HepG2 (cell line): Measurements from ENCODE around the gene RAP1A. TPM values are rescaled to one million over a fixed set of nuclear protein-coding genes. Genes with fewer than 3 reads are reported as not detected.

Experiments
- ATAC-seq: fragments of 200-7000 bp; cut with Tn5 transposase; 3 replicates; pipeline ENCODE4 v1.9.1; 2020; ENCODE audit warnings: mild to moderate bottlenecking, moderate library complexity
- BruUV-seq: library from RNA; stranded (reverse); fragments of 400-500 nt; replicated peaks from 2 replicates; lab custom pipeline; 2021; lab: Mats Ljungman, UMichigan
- CTCF ChIA-PET: fragments of 300-600 bp; formaldehyde crosslinking; extraction: SDS; loops from one replicate; lab custom pipeline; 2021; ENCODE audit warnings: low total read pairs, inconsistent platforms, low intra/inter-chr PET ratio; lab: Yijun Ruan, JAX
- POLR2A ChIA-PET: fragments of 350-600 bp; sonication (Branson Sonifier 250); formaldehyde crosslinking; loops from one replicate; lab custom pipeline; 2020; ENCODE audit warnings: antibody characterized with exemption, inconsistent platforms; lab: Yijun Ruan, JAX
- DNase-seq: peaks from one replicate; pipeline ENCODE4 v3.0.0-alpha.2; 2015; ENCODE audit warnings: low spot score
- FAIRE-seq: peaks from 3 replicates; lab custom pipeline; 2011; peaks lifted over from hg19 to GRCh38; lab: Jason Lieb, UNC
- H2AFZ ChIP-seq: one replicate; pipeline ENCODE4 v1.6.1; 2011; ENCODE audit warnings: low read length, inconsistent platforms
- H3K27ac ChIP-seq: fragments of 300-600 bp; 3 replicates; pipeline ENCODE4 v1.8.0; 2011; ENCODE audit warnings: mixed run types, mild to moderate bottlenecking, mixed read lengths, low read length, inconsistent platforms; ENCODE audit not compliant: insufficient read depth; ENCODE audit errors: extremely low read length
- H3K27me3 ChIP-seq, 2 experiments: fragments of 200-600 bp in 1 of 2; 2 replicates in 1 of 2; 3 replicates in 1 of 2; pipeline versions ENCODE4 v1.6.0 to v1.8.0; 2011; ENCODE audit warnings: low read length in 2 of 2, mild to moderate bottlenecking in 2 of 2, moderate library complexity in 2 of 2, inconsistent platforms in 1 of 2; ENCODE audit not compliant: insufficient read depth in 2 of 2, control insufficient read depth in 1 of 2
- H3K36me3 ChIP-seq, 2 experiments: fragments of 200-600 bp in 1 of 2; replicated peaks in 1 of 2; 2 replicates in 1 of 2; 3 replicates in 1 of 2; pipeline versions ENCODE4 v1.5.1 to v1.8.0; 2011; ENCODE audit warnings: low read length in 2 of 2, inconsistent platforms in 1 of 2; ENCODE audit not compliant: insufficient read depth in 2 of 2, control insufficient read depth in 1 of 2
- H3K4me1 ChIP-seq: 2 replicates; pipeline ENCODE4 v1.5.1; 2012; ENCODE audit warnings: low read length, inconsistent platforms; ENCODE audit not compliant: insufficient read depth
- H3K4me2 ChIP-seq: 2 replicates; pipeline ENCODE4 v1.6.0; 2011; ENCODE audit warnings: low read depth, low read length, inconsistent platforms
- H3K4me3 ChIP-seq, 3 experiments: fragments of 200-600 bp in 1 of 3; sonication (generic), shearing (Covaris generic) in 1 of 3; replicated peaks in 1 of 3; 2 replicates each; pipeline ENCODE4 v1.5.1; 2011 to 2016; ENCODE audit warnings: low read length in 3 of 3, inconsistent platforms in 2 of 3, low read depth in 2 of 3, mild to moderate bottlenecking in 2 of 3, control low read depth in 1 of 3, mixed read lengths in 1 of 3; ENCODE audit not compliant: insufficient read depth in 1 of 3
- H3K79me2 ChIP-seq: one replicate; pipeline ENCODE4 v1.6.1; 2011; ENCODE audit warnings: low read length, inconsistent platforms; ENCODE audit not compliant: insufficient read depth
- H3K9ac ChIP-seq: 2 replicates; pipeline ENCODE4 v1.6.0; 2011; ENCODE audit warnings: mild to moderate bottlenecking, low read depth, low read length, inconsistent platforms; ENCODE audit not compliant: insufficient read depth
- H3K9me3 ChIP-seq: 2 replicates; pipeline ENCODE4 v1.5.1; 2012; ENCODE audit warnings: mild to moderate bottlenecking, low read length
- H4K20me1 ChIP-seq: 2 replicates; pipeline ENCODE4 v1.6.0; 2011; ENCODE audit warnings: inconsistent platforms, mild to moderate bottlenecking, low read length, moderate library complexity; ENCODE audit not compliant: insufficient read depth
- PRDM4 ChIP-seq: sonication (generic); formaldehyde crosslinking; IDR thresholded peaks from 2 replicates; pipeline ENCODE4 v1.9.0; 2021; ENCODE audit warnings: missing genetic modification reagents, borderline replicate concordance
- TEAD2 ChIP-seq: sonication (generic); formaldehyde crosslinking; IDR thresholded peaks from 2 replicates; pipeline ENCODE4 v1.9.0; 2021; ENCODE audit warnings: missing genetic modification reagents
- THYN1 ChIP-seq: sonication (generic); formaldehyde crosslinking; IDR thresholded peaks from 2 replicates; pipeline ENCODE4 v1.8.1; 2023; ENCODE audit warnings: low read depth, mild to moderate bottlenecking, moderate library complexity, missing genetic modification reagents, borderline replicate concordance
- ZNF224 ChIP-seq: sonication (generic); formaldehyde crosslinking; IDR thresholded peaks from 2 replicates; pipeline ENCODE4 v1.5.0; 2020; ENCODE audit warnings: mild to moderate bottlenecking, missing genetic modification reagents
- ZNF496 ChIP-seq: sonication (generic); formaldehyde crosslinking; IDR thresholded peaks from 2 replicates; pipeline ENCODE4 v1.8.1; 2023; ENCODE audit warnings: mild to moderate bottlenecking, moderate library complexity, missing genetic modification reagents; ENCODE audit not compliant: insufficient replicate concordance
- ZNF7 ChIP-seq: IDR thresholded peaks from 2 replicates; pipeline ENCODE4 v1.6.1; 2016; ENCODE audit warnings: missing biosample characterization, missing genetic modification reagents
- ZNF780A ChIP-seq: sonication (generic); formaldehyde crosslinking; IDR thresholded peaks from 2 replicates; pipeline ENCODE4 v1.8.0; 2022; ENCODE audit warnings: mild to moderate bottlenecking, missing genetic modification reagents, moderate library complexity
- WGBS: methylation state at CpG from one replicate; pipeline ENCODE4 v1.1.6; 2017; ENCODE audit warnings: low lambda C conversion rate; 5-methylcytosine and 5-hydroxymethylcytosine counted together
- in situ Hi-C: cut with HindIII; loops from 2 replicates; pipeline ENCODE4 v1.10.0; 2017; ENCODE audit warnings: low pct_unique_long_range_greater_than_20kb; ENCODE audit not compliant: extremely low pct_ligation_motif_present
- intact Hi-C: fragments of 100-400 bp; cut with micrococcal nuclease; formaldehyde crosslinking; loops from one replicate; pipeline ENCODE4 v1.10.0; 2022; ENCODE audit not compliant: unreplicated experiment
- polyA plus RNA-seq, 8 experiments: library from polyadenylated mRNA; depleted of rRNA in 3 of 8; stranded (reverse) in 7 of 8; unstranded in 1 of 8; fragments of >200 nt; fragmentation: Illumina TruSeq in 4 of 8; extraction: Trizol in 4 of 8; gene quantifications; 2 replicates each; pipeline versions ENCODE4 v1.2.1 to v1.2.3, GENCODE V29; 2011 to 2016; ENCODE audit warnings: low read depth in 4 of 8, missing spikeins in 1 of 8, mixed read lengths in 1 of 8; ENCODE audit not compliant: insufficient read depth in 1 of 8
- total RNA-seq, 5 experiments: library from RNA; depleted of rRNA; stranded (reverse); fragments of >200 nt; fragmentation: Illumina TruSeq; extraction: Trizol; gene quantifications; 2 replicates each; pipeline ENCODE4 v1.2.3, GENCODE V29; 2016; ENCODE audit warnings: low read depth in 1 of 5
- TF ChIP-seq, protein P1 (sequence below): sonication (generic); formaldehyde crosslinking; IDR thresholded peaks from 2 replicates; pipeline ENCODE4 v1.5.0; 2020; ENCODE audit warnings: missing genetic modification reagents, mild to moderate bottlenecking, borderline replicate concordance
- TF ChIP-seq, protein P2 (sequence below): sonication (generic); formaldehyde crosslinking; IDR thresholded peaks from 2 replicates; pipeline ENCODE4 v1.5.0; 2020; ENCODE audit warnings: mild to moderate bottlenecking, missing genetic modification reagents, borderline replicate concordance

Gene RAP1A
- total and polyA plus RNA-seq, 2 of the 13 experiments (the other 11 are each of a cell fraction or from before 2014, with no cell fraction given) = 19.0 to 20.7 TPM

DNA sequence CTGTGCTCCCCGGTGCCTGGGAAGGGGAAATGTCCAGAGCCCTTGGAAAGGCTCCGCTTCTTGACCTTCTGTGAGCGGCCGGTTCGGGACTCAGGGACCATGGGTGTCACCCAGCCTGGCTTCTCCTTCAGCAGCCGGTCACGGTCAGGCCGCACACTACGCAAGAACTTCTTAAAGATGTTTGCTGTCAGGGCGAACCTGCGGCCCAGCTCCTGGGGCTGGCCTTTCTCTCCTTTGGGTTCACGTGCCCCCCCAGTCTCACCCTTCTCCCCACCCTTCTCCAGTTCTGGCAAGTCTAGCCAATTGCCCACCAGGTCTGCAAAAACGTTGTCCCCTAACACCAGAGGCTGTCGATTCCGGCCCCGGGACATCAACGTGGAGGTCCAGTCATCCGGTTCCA lies 107.5 kb downstream of the RAP1A start:
- ChIA-PET CTCF (no interaction called here), POLR2A (no interaction called here)
- no peak overlapping the region for H2AFZ ChIP-seq
- DNase-seq = no peak
- FAIRE-seq = no peak
- H3K4me3 ChIP-seq = no peak overlapping the region
- H3K79me2 ChIP-seq = no peaks in the 10 kb centered on the region
- H3K9ac ChIP-seq = no peak overlapping the region
- no peak for ATAC-seq
- no peak overlapping the region for H3K27ac ChIP-seq
- BruUV-seq = no TSS peak
- H3K36me3 ChIP-seq = 0 out of 5 replicates have a peak, but pooled peaks cover 0 to 2% of the 10 kb centered on the region in 2 experiments
- no peak overlapping the region for H3K4me2 ChIP-seq
- TF ChIP-seq ZNF224 (CRISPR knock-in tag) = no peak
- H4K20me1 ChIP-seq = no peaks in the 10 kb centered on the region
- no peaks in the 10 kb centered on the region for H3K9me3 ChIP-seq
- WGBS = 87% methylated on average over 13 of the region's 18 CpGs
- in situ Hi-C loops = no loop called here
- peaks cover 60% of the 10 kb centered on the region for H3K4me1 ChIP-seq
- intact Hi-C loops = no loop called here
- no peaks in the 10 kb centered on the region for H3K27me3 ChIP-seq

DNA sequence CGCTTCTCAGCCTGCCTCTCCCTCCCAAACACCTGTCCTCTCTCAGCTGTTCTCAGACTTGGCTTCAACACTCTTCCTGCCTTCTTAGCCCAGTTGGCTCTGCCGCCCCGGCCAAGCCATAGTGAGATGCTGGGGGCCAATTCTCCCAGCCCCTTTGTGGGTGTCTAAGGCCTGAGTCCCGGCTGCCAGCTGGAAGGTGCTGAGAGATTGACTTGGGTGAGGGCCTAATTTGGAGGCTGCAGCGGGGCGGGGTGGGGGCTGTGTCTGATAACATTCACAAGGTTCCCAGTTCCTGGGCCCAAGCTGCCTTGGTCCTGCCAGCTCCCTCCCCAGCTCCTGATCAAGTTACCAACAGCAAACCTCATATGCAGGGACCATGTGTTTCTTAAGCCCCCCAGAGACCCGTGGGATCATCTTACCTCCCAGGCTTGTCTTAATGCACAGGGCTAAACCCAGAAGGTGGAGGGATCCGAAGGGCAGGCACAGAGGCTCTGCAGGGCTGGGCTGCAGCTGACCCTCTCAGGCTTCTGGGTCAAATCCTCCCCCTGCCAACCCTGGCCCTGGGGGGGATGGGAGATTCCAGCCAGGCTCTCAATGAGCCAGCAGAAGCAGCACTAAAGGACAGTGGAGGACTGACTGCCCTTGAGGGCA lies 109.8 kb downstream of the RAP1A start:
- Histone ChIP-seq H3K9me3 (no peaks in the 10 kb centered on the region), H3K4me2 (no peak overlapping the region), H3K4me3 (no peak overlapping the region), H3K36me3 (0 out of 5 replicates have a peak, but pooled peaks cover 0 to 2% of the 10 kb centered on the region in 2 experiments), H3K9ac (no peak overlapping the region), H3K79me2 (peaks cover 3% of the 10 kb centered on the region), H3K27ac (no peak overlapping the region), H3K4me1 (peaks cover 64% of the 10 kb centered on the region), H2AFZ (no peak overlapping the region), H4K20me1 (no peaks in the 10 kb centered on the region), H3K27me3 (no peaks in the 10 kb centered on the region)
- no peak for DNase-seq
- CTCF ChIA-PET = no interaction called here
- in situ Hi-C loops = no loop called here
- no TSS peak for BruUV-seq
- ATAC-seq = no peak
- POLR2A ChIA-PET = no interaction called here
- no peak for FAIRE-seq
- WGBS = 87% methylated on average over 5 of the region's 8 CpGs
- intact Hi-C loops = no loop called here
- TF ChIP-seq TEAD2 (CRISPR knock-in tag) = no peak
- TF ChIP-seq THYN1 (CRISPR knock-in tag) = no peak
- TF ChIP-seq ZNF780A (CRISPR knock-in tag) = no peak
- no peak for TF ChIP-seq ZNF496 (CRISPR knock-in tag)
- TF ChIP-seq ZNF7 = no peak
- TF ChIP-seq, protein P1, sequence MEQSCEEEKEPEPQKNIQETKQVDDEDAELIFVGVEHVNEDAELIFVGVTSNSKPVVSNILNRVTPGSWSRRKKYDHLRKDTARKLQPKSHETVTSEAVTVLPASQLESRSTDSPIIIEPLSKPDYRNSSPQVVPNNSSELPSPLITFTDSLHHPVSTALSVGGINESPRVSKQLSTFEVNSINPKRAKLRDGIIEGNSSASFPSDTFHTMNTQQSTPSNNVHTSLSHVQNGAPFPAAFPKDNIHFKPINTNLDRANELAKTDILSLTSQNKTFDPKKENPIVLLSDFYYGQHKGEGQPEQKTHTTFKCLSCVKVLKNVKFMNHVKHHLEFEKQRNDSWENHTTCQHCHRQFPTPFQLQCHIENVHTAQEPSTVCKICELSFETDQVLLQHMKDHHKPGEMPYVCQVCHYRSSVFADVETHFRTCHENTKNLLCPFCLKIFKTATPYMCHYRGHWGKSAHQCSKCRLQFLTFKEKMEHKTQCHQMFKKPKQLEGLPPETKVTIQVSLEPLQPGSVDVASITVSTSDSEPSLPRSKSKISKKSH (CRISPR knock-in tag) = no peak
- TF ChIP-seq, protein P2, sequence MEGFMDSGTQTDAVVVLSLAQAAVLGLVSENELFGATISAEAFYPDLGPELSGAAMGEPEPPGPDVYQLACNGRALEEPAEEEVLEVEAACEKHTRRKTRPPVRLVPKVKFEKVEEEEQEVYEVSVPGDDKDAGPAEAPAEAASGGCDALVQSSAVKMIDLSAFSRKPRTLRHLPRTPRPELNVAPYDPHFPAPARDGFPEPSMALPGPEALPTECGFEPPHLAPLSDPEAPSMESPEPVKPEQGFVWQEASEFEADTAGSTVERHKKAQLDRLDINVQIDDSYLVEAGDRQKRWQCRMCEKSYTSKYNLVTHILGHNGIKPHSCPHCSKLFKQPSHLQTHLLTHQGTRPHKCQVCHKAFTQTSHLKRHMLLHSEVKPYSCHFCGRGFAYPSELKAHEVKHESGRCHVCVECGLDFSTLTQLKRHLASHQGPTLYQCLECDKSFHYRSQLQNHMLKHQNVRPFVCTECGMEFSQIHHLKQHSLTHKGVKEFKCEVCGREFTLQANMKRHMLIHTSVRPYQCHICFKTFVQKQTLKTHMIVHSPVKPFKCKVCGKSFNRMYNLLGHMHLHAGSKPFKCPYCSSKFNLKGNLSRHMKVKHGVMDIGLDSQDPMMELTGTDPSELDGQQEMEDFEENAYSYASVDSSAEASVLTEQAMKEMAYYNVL (CRISPR knock-in tag) = no peak
- TF ChIP-seq PRDM4 (CRISPR knock-in tag) = no peak
